Measurements from ENCODE around the gene ZNF593.

DNA sequence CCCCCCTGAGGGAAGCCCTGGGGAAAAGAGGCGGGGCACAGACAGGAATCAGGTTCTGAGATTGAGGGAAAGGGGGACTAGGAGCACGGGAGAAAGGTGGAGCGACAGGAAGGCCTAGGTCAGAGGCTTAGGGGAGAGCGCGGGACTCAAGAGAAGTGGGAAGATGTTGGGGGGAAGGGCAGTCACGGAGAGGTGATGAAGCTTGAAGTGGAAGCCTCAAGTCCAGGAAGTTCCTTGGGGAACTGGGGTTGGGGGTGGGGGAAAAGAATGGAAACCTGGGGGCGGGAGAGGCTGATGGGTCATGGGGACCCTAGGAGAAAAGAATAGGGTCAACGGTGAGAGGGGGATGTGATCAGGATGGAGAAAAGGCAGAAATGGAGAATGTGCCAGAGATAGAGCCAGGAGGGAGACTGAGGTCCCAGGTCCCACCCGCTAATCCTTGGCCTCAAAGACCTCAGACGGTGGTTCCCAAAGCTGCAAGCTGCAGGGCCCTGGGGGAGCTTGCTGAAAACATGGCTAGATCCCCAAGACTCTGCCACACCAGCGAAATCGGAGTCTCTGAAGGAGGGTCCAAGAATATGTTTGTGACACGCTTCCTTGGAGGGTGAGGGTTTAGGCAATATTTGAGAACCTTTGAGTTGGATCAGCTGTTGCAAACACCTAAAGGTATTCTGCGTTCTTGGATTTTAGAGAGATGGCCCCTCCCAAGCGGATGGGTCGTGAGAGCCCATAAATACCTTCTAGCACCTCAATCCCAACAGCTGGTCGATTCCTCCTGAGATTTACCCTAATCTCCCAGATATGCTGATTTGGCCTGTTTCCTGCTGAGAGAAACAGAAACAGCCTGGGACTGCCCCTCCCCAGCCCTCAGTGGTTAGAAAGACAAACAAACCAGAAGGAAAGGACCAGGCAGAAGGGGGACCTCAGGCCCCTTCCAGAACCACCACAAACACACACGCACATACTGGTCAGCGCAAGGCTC is 4.6 kb upstream of the ZNF593 start:
- no peak for TF ChIP-seq SRSF1 (IDR thresholded peaks at IDR 0.05; ENCODE audit: low read depth, low read length)
- TF ChIP-seq EP300 (IDR thresholded peaks at IDR 0.05; ENCODE audit: low read length), result no peak
- TF ChIP-seq SP2 (IDR thresholded peaks at IDR 0.05; ENCODE audit: extremely low read depth, low read depth, low read length, poor library complexity, severe bottlenecking), result no peak
- TF ChIP-seq, protein P1, sequence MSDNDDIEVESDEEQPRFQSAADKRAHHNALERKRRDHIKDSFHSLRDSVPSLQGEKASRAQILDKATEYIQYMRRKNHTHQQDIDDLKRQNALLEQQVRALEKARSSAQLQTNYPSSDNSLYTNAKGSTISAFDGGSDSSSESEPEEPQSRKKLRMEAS (CRISPR knock-in tag; IDR thresholded peaks at IDR 0.05), result no peak; the same call in 1 of the 2 replicates
- TF ChIP-seq HNRNPH1 (optimal IDR thresholded peaks at IDR 0.05; ENCODE audit: low read depth, low read length), result no peak
- TF ChIP-seq, protein P2, sequence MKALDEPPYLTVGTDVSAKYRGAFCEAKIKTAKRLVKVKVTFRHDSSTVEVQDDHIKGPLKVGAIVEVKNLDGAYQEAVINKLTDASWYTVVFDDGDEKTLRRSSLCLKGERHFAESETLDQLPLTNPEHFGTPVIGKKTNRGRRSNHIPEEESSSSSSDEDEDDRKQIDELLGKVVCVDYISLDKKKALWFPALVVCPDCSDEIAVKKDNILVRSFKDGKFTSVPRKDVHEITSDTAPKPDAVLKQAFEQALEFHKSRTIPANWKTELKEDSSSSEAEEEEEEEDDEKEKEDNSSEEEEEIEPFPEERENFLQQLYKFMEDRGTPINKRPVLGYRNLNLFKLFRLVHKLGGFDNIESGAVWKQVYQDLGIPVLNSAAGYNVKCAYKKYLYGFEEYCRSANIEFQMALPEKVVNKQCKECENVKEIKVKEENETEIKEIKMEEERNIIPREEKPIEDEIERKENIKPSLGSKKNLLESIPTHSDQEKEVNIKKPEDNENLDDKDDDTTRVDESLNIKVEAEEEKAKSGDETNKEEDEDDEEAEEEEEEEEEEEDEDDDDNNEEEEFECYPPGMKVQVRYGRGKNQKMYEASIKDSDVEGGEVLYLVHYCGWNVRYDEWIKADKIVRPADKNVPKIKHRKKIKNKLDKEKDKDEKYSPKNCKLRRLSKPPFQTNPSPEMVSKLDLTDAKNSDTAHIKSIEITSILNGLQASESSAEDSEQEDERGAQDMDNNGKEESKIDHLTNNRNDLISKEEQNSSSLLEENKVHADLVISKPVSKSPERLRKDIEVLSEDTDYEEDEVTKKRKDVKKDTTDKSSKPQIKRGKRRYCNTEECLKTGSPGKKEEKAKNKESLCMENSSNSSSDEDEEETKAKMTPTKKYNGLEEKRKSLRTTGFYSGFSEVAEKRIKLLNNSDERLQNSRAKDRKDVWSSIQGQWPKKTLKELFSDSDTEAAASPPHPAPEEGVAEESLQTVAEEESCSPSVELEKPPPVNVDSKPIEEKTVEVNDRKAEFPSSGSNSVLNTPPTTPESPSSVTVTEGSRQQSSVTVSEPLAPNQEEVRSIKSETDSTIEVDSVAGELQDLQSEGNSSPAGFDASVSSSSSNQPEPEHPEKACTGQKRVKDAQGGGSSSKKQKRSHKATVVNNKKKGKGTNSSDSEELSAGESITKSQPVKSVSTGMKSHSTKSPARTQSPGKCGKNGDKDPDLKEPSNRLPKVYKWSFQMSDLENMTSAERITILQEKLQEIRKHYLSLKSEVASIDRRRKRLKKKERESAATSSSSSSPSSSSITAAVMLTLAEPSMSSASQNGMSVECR (CRISPR knock-in tag; IDR thresholded peaks at IDR 0.05), result no peak
- TF ChIP-seq JUND (IDR thresholded peaks at IDR 0.05; ENCODE audit: borderline replicate concordance, low read depth, low read length), result no peak
- no peak for TF ChIP-seq JUND (tag; IDR thresholded peaks at IDR 0.05; ENCODE audit: borderline replicate concordance, low read depth, low read length)
- no peak for TF ChIP-seq MEF2A (IDR thresholded peaks at IDR 0.05; ENCODE audit: control insufficient read depth, low read depth, low read length)
- no peak for TF ChIP-seq NFE2L1 (tag; IDR thresholded peaks at IDR 0.05; ENCODE audit: borderline replicate concordance, low read depth)
